Measurements from ENCODE around the gene EFHB. TPM values are rescaled to one million over a fixed set of nuclear protein-coding genes. Genes with fewer than 3 reads are reported as not detected.

Gene EFHB
- total RNA-seq, 2 donors from 2014 or later = 0.96 to 4.1 TPM

- no peaks in the 10 kb centered on the region for H3K27me3 ChIP-seq (replicated peaks; ENCODE audit: insufficient read depth)
- DNase-seq (ENCODE audit: low spot score) = no peak
These were observed 2.8 kb downstream of the EFHB start for GRCh38 chr3:19931180-19931692.

GRCh38 chr3:19920401-19921080 lies 13.5 kb downstream of the EFHB start:
- WGBS = 90% methylated on average over 4 of the region's 4 CpGs
- Histone ChIP-seq H3K27me3 (replicated peaks; ENCODE audit: insufficient read depth) (no peaks in the 10 kb centered on the region), H3K27ac (no peak overlapping the region), H3K36me3 (no peaks in the 10 kb centered on the region), H3K9me3 (no peaks in the 10 kb centered on the region), H3K4me1 (replicated peaks) (no peaks in the 10 kb centered on the region), H3K4me3 (no peak overlapping the region)
- no peak for DNase-seq (ENCODE audit: low spot score)
- intact Hi-C loops (cut with DNase I) = no loop called here
- TF ChIP-seq POLR2AphosphoS5 (IDR thresholded peaks at IDR 0.05) (no peak), POLR2A (IDR thresholded peaks at IDR 0.05) (no peak)
- TF ChIP-seq, protein P1, sequence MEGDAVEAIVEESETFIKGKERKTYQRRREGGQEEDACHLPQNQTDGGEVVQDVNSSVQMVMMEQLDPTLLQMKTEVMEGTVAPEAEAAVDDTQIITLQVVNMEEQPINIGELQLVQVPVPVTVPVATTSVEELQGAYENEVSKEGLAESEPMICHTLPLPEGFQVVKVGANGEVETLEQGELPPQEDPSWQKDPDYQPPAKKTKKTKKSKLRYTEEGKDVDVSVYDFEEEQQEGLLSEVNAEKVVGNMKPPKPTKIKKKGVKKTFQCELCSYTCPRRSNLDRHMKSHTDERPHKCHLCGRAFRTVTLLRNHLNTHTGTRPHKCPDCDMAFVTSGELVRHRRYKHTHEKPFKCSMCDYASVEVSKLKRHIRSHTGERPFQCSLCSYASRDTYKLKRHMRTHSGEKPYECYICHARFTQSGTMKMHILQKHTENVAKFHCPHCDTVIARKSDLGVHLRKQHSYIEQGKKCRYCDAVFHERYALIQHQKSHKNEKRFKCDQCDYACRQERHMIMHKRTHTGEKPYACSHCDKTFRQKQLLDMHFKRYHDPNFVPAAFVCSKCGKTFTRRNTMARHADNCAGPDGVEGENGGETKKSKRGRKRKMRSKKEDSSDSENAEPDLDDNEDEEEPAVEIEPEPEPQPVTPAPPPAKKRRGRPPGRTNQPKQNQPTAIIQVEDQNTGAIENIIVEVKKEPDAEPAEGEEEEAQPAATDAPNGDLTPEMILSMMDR (IDR thresholded peaks at IDR 0.05) = no peak

More at GRCh38 chr3:19931180-19931692, 2.8 kb downstream of the EFHB start:
- no peak overlapping the region for H3K4me3 ChIP-seq
- H3K36me3 ChIP-seq = no peaks in the 10 kb centered on the region
- H3K4me1 ChIP-seq (replicated peaks) = no peaks in the 10 kb centered on the region
- H3K27ac ChIP-seq = no peak overlapping the region
- no peaks in the 10 kb centered on the region for H3K9me3 ChIP-seq
- 68% methylated on average over 2 of the region's 2 CpGs for WGBS
- TF ChIP-seq POLR2AphosphoS5 (IDR thresholded peaks at IDR 0.05) (no peak), POLR2A (IDR thresholded peaks at IDR 0.05) (no peak)
- TF ChIP-seq, protein P1 (IDR thresholded peaks at IDR 0.05) = no peak
- intact Hi-C loops (cut with DNase I) = no loop called here

DNA sequence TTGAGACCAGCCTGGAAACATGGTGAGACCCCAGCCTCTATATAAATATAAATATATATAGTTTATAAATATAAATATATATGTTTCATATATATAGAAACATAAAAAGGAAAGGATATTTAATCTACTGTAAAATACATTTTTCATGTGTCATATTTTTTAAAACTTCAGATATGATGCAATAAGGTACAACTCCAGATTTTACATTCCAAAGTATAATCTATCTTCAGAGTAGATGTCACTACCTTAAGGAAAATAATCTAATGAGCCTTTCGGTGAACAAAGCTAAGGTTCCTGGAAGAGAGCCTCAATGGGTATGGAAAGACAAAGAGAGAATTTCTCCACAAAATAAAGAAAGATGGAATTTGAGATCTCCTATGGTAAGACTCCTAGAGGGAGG lies 16.9 kb downstream of the EFHB start:
- Histone ChIP-seq H3K9me3 (no peaks in the 10 kb centered on the region), H3K4me1 (replicated peaks) (no peaks in the 10 kb centered on the region), H3K36me3 (no peaks in the 10 kb centered on the region), H3K27ac (no peak overlapping the region), H3K4me3 (no peak overlapping the region), H3K27me3 (replicated peaks; ENCODE audit: insufficient read depth) (no peaks in the 10 kb centered on the region)
- 95% methylated on average over 1 of the region's 1 CpG for WGBS
- no peak for DNase-seq (ENCODE audit: low spot score)
- intact Hi-C loops (cut with DNase I) = no loop called here
- no peak for TF ChIP-seq POLR2A (IDR thresholded peaks at IDR 0.05)
- TF ChIP-seq POLR2AphosphoS5 (IDR thresholded peaks at IDR 0.05) = no peak
- TF ChIP-seq, protein P1 (IDR thresholded peaks at IDR 0.05) = no peak

DNA sequence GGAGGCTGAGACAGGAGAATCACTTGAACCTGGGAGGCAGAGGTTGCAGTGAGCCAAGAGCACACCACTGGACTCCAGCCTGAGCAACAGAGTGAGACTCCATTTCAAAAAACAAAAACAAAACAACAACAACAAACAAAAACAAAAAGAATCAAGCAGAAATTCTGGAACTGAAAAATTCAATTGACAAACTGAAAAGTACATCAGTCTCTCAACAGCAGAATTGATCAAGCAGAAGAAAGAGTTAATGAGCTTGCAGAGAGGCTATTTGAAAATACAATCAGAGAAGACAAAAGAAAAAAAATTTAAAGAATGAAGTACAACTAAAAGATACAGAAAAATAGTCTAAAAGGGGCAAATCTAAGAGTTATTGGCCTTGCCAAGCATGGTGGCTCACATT lies 22.6 kb downstream of the EFHB start:
- Histone ChIP-seq H3K4me1 (replicated peaks) (no peaks in the 10 kb centered on the region), H3K36me3 (no peaks in the 10 kb centered on the region), H3K4me3 (no peak overlapping the region), H3K27ac (no peak overlapping the region), H3K27me3 (replicated peaks; ENCODE audit: insufficient read depth) (no peaks in the 10 kb centered on the region), H3K9me3 (no peaks in the 10 kb centered on the region)
- TF ChIP-seq, protein P1 (IDR thresholded peaks at IDR 0.05) = no peak
- TF ChIP-seq POLR2AphosphoS5 (IDR thresholded peaks at IDR 0.05) = no peak
- TF ChIP-seq POLR2A (IDR thresholded peaks at IDR 0.05) = no peak
- no peak for DNase-seq (ENCODE audit: low spot score)
- intact Hi-C loops (cut with DNase I) = no loop called here

DNA sequence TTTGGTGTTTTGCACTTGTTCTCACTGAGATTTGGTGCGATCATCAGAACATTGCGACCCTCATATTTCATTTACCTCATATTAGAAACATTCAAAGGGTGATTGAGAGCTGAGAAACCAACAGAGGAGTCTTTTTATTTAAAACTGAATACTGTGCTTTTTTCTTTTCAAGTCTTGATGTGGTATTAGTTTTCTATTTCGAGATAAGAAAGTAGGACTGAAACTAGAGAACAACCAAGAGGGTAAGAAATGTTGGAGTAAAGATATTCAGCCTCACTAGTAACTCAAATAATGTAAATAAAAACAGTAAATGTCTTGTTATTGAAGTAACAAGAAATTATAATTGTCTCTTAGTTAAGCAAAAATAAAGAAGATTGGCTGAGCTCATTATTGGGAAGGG lies 26.5 kb downstream of the EFHB start:
- no peaks in the 10 kb centered on the region for H3K36me3 ChIP-seq
- no peak for DNase-seq (ENCODE audit: low spot score)
- no peaks in the 10 kb centered on the region for H3K4me1 ChIP-seq (replicated peaks)
- 89% methylated on average over 3 of the region's 3 CpGs for WGBS
- intact Hi-C loops (cut with DNase I) = no loop called here
- no peak for TF ChIP-seq POLR2A (IDR thresholded peaks at IDR 0.05)
- TF ChIP-seq, protein P1 (IDR thresholded peaks at IDR 0.05) = no peak
- no peak for TF ChIP-seq POLR2AphosphoS5 (IDR thresholded peaks at IDR 0.05)
- no peaks in the 10 kb centered on the region for H3K27me3 ChIP-seq (replicated peaks; ENCODE audit: insufficient read depth)
- no peak overlapping the region for H3K4me3 ChIP-seq
- H3K9me3 ChIP-seq = no peaks in the 10 kb centered on the region
- no peak overlapping the region for H3K27ac ChIP-seq
